GM13977 (cell line): ENCODE results near the gene SLC31A2.
"Not testable (repeated sequence)": the region's sequence is repeated elsewhere in the genome, so short reads cannot be mapped to it uniquely, and the experiment has no call there.

ENCODE experiments used
- DNase-seq: peaks from one replicate; pipeline ENCODE4 v3.0.0; 2012; ENCODE audit warnings: low spot score
- CTCF ChIP-seq: IDR thresholded peaks from 2 replicates; pipeline ENCODE4 v1.5.1; 2012; ENCODE audit warnings: mild to moderate bottlenecking, control low read depth; ENCODE audit not compliant: insufficient read depth; ENCODE audit errors: extremely low read depth, missing control alignments
- in situ Hi-C: fragments of 300-500 bp; cut with MboI; formaldehyde crosslinking; loops from one replicate; pipeline ENCODE4 v1.12.0; 2022; ENCODE audit warnings: low sequenced_read_pairs, low pct_unique_long_range_greater_than_20kb, mixed read lengths, inconsistent platforms; ENCODE audit not compliant: unreplicated experiment

SLC31A2 gene

GRCh38 chr9:113143432-113144227 lies 7.2 kb upstream of the SLC31A2 start:
- TF ChIP-seq CTCF = no peak
- no peak for DNase-seq
- in situ Hi-C loops = no loop called here

- TF ChIP-seq CTCF = no peak
- no peak for DNase-seq
- in situ Hi-C loops = no loop called here
These were observed 2.5 kb upstream of the SLC31A2 start for GRCh38 chr9:113148372-113148705.

GRCh38 chr9:113148781-113149510 lies 1.9 kb upstream of the SLC31A2 start:
- TF ChIP-seq CTCF = no peak
- DNase-seq = no peak
- in situ Hi-C loops = no loop called here

GRCh38 chr9:113149561-113149960 lies 1.2 kb upstream of the SLC31A2 start:
- in situ Hi-C loops, DNase-seq: not testable (repeated sequence)

- in situ Hi-C loops = no loop called here
- TF ChIP-seq CTCF = no peak
- no peak for DNase-seq
These were observed 1.2 kb downstream of the SLC31A2 start for GRCh38 chr9:113151696-113152630.

- DNase-seq = no peak
- TF ChIP-seq CTCF = no peak
- in situ Hi-C loops = no loop called here
These were observed 1.9 kb downstream of the SLC31A2 start for GRCh38 chr9:113152699-113153098.

GRCh38 chr9:113153599-113153998 lies 2.8 kb downstream of the SLC31A2 start:
- no peak for DNase-seq
- in situ Hi-C loops = no loop called here
- no peak for TF ChIP-seq CTCF
